NCI-H1436 (cell line): ENCODE results near the gene STAT2.
"Not testable (repeated sequence)": the region's sequence is repeated elsewhere in the genome, so short reads cannot be mapped to it uniquely, and the experiment has no call there.

Source experiments
- DNase-seq: peaks from one replicate; lab custom pipeline; 2025; lab: John Stamatoyannopoulos, UW

The STAT2 gene

GRCh38 chr12:56362130-56363059 lies 2.5 kb upstream of the STAT2 start, which contains the start of gene APOF:
TSS of gene APOF (minus strand) at chr12:56362857. CDS start at chr12:56362745, 112 bp downstream.
- DNase-seq: no peak

DNA sequence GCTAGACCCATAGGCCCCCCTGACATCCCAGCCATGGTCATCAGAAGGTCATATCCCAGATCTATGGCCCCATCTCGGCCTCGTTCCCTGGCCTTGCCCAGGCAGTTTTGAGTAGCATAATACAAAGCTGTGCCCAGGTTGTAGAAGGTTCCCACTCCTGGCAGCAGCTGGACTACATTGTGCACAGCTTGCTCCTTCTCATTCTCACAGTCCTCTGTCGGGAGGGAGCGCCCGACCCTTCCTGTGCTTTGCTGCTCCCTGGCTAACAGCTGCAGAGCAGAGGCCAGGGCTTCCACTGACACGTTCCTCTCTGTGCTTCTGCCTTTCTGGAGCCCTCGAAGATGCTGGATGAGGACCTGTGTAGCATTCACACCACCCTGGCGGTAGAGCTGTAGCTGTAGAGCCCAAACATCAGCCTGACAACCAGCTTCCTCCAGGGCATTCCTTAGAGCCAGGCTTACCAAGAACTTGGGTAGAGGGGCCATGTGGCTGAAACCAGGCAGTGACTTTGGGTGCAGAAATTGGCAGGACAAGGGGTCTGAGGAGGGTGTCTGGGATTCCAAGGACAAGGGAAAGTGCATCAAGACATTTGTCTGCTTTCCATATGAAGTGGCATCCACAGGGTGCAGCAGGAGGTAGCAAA lies 1.7 kb upstream of the STAT2 start:
- DNase-seq: no peak

DNA sequence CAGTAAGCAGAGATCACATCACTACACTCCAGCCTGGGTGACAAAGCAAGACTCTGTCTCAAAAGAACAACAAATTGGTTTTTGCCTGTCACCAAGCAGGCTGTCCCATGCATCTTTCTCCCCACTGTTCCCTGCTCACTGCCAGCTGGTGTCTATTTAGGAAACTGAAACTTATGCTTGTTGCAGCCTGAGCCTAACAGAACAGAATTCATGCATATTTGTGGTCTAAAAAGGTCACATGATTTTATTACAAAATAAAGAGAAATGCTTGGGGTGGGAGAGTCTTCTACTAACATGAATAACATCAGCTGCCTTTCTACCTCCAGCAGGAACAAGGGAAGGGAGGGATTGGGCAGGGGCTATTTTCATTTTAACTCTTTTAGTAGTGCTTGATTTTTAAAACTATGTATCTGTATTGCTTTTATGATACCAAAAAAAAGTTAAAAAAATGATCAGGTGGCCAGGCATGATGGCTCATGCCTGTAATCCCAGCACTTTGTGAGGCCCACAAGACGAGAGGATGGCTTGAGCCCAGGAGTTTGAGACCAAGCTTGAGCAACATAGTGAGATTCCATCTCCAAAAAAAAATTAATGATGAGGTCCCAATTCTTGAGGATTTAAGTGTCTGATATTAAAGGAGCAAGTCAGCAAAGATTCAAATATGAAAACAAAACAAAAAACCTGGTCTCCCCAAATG lies 923 bp downstream of the STAT2 start:
- no peak for DNase-seq

- no peak for DNase-seq
Measured at GRCh38 chr12:56351325-56351724, 8.6 kb downstream of the STAT2 start.

DNA sequence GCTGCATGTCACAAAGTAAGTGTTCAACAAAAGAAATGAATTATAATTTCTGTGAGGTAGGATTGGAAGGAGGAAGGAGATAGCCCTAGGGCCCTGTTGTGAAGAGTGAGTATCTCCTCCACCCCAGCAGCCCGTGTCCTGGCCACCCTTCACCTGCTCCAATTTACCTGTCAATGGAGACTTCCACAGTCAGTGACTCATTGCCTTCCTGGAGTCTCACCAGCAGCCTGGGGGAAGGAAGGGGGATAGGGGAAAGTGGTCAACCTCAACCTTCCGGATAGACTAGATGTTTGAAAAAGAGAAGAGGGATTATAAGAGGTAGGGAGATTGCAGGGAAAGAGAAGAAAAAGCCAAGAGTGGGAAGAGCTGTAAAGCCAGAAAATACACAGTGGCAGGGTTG lies 9.2 kb downstream of the STAT2 start:
- no peak for DNase-seq

DNA sequence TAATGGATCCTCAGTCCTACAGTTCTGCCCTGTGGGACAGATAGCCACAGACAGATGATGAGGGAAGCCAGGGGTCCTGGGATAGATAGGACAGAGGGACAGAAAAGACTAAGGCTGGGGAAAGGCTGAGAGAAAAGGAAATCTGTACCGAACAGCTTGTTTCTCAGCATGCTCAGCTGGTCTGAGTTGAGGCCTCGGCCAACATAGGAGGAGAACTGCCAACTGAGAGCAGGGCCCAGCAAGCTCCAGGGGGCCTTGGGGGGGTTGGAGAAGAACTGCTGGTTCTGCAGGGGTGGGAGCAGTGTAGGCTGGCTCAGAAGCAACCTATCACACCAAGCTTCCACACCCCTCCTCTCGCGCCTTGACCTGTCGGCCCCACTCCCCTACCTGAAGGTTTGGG lies 11.1 kb downstream of the STAT2 start:
- no peak for DNase-seq

DNA sequence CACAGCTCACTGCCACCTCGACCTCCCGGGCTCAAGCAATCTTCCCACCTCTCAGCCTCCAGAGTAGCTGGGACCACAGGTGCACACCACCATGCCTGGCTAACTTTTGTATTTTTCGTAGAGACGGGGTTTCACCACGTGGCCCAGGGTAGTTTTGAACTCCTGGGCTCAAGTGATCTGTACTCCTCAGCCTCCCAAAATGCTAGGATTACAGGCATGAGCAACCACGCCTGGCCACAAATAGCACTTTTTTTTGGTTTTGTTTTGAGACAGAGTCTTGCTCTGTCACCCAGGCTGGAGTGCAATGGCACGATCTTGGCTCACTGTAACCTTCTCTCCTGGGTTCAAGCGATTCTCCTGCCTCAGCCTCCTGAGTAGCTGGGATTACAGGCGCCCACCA lies 12.7 kb downstream of the STAT2 start:
- DNase-seq: not testable (repeated sequence)

- DNase-seq: no peak
Measured at GRCh38 chr12:56346675-56347074, 13.2 kb downstream of the STAT2 start.

- not testable (repeated sequence) for DNase-seq
Measured at GRCh38 chr12:56342290-56342689, 17.6 kb downstream of the STAT2 start.

- no peak for DNase-seq
Measured at GRCh38 chr12:56341616-56342015, 18.3 kb downstream of the STAT2 start.

- no peak for DNase-seq
Measured at GRCh38 chr12:56339158-56339422, 20.8 kb downstream of the STAT2 start.

- no peak for DNase-seq
Measured at GRCh38 chr12:56338308-56339157, 21.4 kb downstream of the STAT2 start, which contains the start of gene IL23A. TSS of gene IL23A (plus strand) at chr12:56338884. CDS start at chr12:56339045, 161 bp downstream.

DNA sequence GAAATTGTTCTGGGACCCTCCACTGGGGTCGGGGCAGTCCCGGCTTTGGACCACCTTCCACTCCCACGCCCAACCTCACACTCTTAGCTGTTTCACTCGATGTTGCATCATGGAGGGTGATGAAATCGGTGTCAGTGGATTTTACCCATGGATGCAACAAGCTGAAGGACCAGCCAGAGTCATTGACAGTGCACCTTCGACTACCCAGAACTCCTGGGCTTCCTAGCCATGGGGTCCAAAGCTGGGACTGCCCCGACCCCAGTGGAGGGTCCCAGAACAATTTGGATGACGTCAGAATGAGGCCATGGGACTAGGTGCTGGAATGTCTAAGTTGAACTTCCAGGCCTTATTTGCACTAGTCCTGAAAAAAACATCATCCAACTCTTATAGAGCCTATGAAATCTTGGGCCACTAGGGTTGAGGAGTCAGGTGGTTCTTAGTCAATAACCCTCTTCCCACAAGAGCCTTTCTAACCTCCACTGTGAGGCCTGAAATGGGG lies 22.1 kb downstream of the STAT2 start:
- DNase-seq: no peak

- DNase-seq: no peak
Measured at GRCh38 chr12:56336361-56337167, 23.3 kb downstream of the STAT2 start.

DNA sequence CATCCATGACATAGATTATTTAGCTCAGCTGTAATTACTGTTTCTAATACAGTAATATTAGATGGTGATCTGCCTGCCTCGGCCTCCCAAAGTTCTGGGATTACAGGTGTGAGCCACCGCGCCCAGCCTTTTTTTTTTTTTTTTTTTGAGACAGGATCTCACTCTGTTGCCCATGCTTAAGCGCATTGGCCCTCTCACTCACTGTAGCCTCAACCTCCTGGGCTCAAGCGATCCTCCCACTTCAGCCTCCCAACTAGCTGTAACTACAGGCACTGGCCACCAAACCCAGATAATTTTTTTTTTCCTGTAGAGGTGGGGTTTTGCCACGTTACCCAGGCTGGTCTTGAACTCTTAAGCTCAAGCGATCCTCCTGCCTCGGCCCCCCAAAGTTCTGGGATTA lies 24.4 kb downstream of the STAT2 start:
- not testable (repeated sequence) for DNase-seq

DNA sequence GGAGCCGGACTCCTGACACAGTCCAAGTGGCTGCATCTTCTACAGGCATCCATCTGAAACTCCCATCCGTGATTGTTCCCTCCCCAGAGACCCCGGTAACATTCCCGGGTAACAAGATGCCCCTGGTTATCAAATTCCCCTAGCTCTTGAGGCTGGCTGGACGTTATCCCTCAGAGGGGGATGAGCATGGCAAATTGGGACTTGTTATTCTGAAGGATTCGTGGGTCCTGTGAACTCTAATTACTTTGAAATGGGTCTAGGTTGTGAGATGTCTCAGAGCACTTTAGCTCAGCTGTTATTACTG lies 25.5 kb downstream of the STAT2 start:
- no peak for DNase-seq

DNA sequence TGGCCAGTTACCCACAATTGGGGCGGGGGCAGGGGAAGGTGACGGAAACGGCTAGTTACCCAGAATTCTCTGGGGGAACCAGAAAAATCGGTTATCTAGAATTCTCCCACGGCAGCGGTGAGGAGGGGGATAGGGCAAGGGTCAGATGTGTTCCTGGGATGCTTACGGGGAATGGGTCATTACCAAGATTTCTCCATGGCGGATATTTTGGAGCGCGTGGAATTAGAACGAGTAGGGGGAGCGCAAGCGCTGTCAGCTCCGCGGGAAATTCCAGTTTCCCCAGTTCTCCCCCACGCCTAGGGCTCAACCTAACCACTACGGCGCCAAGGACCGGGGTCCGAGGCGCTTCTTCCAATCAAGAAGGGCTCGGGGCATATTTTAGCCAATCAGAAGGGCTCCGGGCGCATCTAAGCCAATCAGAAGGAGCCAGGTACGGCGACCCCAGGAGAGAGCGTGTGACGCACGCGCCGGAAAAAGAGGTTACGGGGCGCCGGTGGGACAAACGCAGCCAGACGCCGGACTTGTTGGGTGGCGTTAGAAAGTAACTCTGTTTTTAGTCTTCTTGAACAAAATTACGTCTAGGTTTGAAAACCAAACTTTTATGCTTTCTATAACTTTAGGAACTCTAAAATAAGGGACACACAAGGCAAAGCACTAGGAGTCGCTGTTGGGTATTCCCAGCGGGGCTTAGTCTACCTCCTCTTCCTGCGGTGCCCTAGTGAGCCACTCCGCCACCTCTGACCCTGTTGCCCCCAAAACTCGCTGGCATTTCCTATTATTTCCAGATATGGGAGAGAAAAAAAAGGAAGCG lies 26.0 kb downstream of the STAT2 start, which contains the start of gene PAN2:
Gene PAN2, minus strand, starts transcription at position 322 of the 811 bp plus-strand sequence. CDS start 906 bp downstream, outside the sequence.
- DNase-seq: peak; percentile 95

DNA sequence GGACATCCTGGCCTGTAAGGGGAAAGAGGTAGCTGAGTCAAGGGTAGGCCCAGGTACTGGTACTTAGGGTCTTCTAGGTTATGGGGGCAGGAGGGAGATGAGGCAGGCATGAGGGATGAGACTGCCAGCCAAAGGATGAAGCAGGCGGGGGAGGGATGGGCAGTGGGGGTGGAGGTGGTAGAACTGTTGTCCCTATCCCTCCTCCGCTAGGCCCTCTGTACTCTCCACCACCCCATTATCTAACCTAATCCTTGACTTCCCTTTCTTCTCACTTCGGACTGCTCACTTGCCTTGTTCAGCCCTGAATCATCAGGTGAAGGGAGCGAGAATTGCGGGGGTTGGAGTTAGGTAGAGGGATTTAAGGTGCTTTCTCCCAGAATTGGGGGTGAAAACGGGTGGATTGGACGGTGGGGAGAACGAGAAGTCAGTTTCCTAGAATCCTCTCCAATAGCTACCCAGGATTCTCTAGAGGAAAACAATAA lies 26.7 kb downstream of the STAT2 start:
- no peak for DNase-seq

GRCh38 chr12:56332512-56333196 lies 27.3 kb downstream of the STAT2 start:
- DNase-seq: no peak
